Activated CD4-positive, alpha-beta T cell treated with anti-CD3 and anti-CD28 coated beads for 36 hours (primary cell): ENCODE measurements around the gene FAM20A. TPM values are rescaled to one million over a fixed set of nuclear protein-coding genes. Genes with fewer than 3 reads are reported as not detected.
"Not testable (repeated sequence)": the region's sequence is repeated elsewhere in the genome, so short reads cannot be mapped to it uniquely, and the experiment has no call there.

Experiments used
- ATAC-seq: fragments of 200-7000 bp; cut with Tn5 transposase; one replicate; pipeline ENCODE4 v1.10.0; 2021; ENCODE audit warnings: mild to moderate bottlenecking, moderate library complexity
- CTCF ChIA-PET: fragments of 350-600 bp; sonication (Branson Sonifier 250); formaldehyde crosslinking; loops from one replicate; lab custom pipeline; 2021; ENCODE audit warnings: antibody characterized with exemption; lab: Charles Lee
- POLR2A ChIA-PET: fragments of 350-600 bp; sonication (Branson Sonifier 250); formaldehyde crosslinking; loops from one replicate; lab custom pipeline; 2021; ENCODE audit warnings: antibody characterized with exemption, inconsistent platforms; lab: Charles Lee
- DNase-seq: peaks from one replicate; pipeline ENCODE4 v3.0.0-alpha.2; 2020
- H3K27ac Mint-ChIP-seq: one replicate; pipeline ENCODE4 v1.8.0; 2021; ENCODE audit warnings: mixed read lengths
- H3K27me3 Mint-ChIP-seq: one replicate; pipeline ENCODE4 v1.8.0; 2021; ENCODE audit warnings: mixed read lengths
- H3K36me3 Mint-ChIP-seq: one replicate; pipeline ENCODE4 v1.8.0; 2021; ENCODE audit warnings: low read depth, mixed read lengths
- H3K4me1 Mint-ChIP-seq: one replicate; pipeline ENCODE4 v1.8.0; 2021; ENCODE audit warnings: mixed read lengths
- H3K4me3 Mint-ChIP-seq: one replicate; pipeline ENCODE4 v1.8.0; 2021; ENCODE audit warnings: mild to moderate bottlenecking, moderate library complexity, mixed read lengths
- H3K9me3 Mint-ChIP-seq: one replicate; pipeline ENCODE4 v1.8.0; 2021; ENCODE audit warnings: low read depth, mixed read lengths
- intact Hi-C, 2 experiments: fragments of 100-400 bp; cut with DNase I in 1 of 2; cut with micrococcal nuclease in 1 of 2; formaldehyde crosslinking; loops; one replicate each; pipeline versions ENCODE4 v1.14.2 to v1.15.1; 2022 to 2024; cut with DNase I, micrococcal nuclease
- total RNA-seq, 2 experiments: library from RNA; stranded (reverse); gene quantifications; one replicate each; pipeline ENCODE4 v1.2.3, GENCODE V29; 2021

The FAM20A gene
- total RNA-seq, 2 experiments from 2014 or later: not detected

DNA sequence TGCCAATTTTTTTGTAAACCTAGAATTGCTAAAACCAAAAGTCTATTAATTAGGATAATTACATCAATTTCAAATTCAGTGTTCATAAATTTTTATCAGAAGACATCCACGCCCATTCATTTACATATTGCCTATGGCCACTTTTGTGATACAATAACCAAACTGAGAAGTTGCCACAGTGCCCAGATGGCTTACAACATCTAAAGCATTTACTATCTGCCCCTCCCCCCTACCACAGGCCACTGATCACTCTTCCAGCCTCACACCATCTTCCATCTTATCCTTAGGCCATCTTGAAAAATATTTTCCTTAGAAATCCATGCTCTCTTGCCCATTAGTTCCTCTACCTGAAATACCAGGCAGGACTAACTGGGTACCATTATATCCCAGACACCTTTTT, 95.2 kb downstream of the FAM20A start:
- Mint-ChIP-seq H3K27me3 (no peaks in the 10 kb centered on the region), H3K36me3 (no peaks in the 10 kb centered on the region), H3K27ac (no peak overlapping the region), H3K4me3 (no peak overlapping the region), H3K9me3 (no peaks in the 10 kb centered on the region), H3K4me1 (peaks cover 13% of the 10 kb centered on the region)
- DNase-seq: no peak
- ChIA-PET POLR2A (no interaction called here), CTCF (no interaction called here)
- ATAC-seq: no peak
- intact Hi-C loops: no loop called here

DNA sequence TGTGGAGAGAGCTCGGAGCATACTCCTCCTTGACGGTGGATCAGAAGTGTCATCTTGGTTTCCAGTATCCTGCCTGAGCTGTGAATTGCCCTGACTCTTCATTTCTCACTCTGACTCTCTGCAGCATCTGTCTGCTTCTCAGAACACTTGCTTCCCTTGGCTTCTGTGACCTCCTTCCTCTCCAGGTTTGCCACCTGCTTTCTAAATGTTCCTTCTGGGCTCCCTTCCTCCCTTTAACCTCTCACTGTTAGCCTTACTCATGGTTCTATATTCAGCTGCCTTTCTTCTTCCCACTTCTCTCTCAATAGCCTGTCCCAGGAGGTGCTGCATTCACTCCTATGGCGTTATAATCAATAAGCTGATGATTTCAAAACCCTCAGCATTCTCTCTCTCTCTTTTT, 100.1 kb downstream of the FAM20A start:
- Mint-ChIP-seq H3K4me1 (peaks cover 19% of the 10 kb centered on the region), H3K27me3 (peaks cover 2% of the 10 kb centered on the region), H3K4me3 (no peak overlapping the region), H3K9me3 (peaks cover 7% of the 10 kb centered on the region), H3K27ac (no peak overlapping the region), H3K36me3 (peaks cover 2% of the 10 kb centered on the region)
- intact Hi-C loops: no loop called here
- DNase-seq: no peak
- ATAC-seq: no peak
- ChIA-PET POLR2A (no interaction called here), CTCF (interaction anchor here (1.0 kb wide), 1 partner anchor 28 kb away, joined by 3 read pairs; no protein-coding TSS in a partner anchor)

DNA sequence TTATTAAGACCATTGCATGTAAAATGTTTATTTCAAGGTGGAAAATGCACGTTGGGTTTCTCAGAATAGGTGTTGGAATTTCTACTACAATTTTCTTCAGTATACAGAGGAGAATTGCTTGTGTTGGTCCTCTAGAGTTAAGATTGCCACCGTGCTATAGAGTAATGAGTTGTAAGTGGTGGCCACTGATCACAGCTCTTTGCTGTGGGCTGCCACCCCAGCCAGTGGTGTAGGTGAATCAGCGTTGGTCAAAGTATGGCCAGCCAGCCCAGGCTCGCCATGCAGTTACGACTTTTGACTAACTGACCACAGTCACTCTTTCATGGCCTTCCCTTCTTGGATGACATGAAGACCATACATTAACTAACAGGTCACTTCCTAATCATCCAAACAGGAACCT, 101.6 kb downstream of the FAM20A start:
- Mint-ChIP-seq H3K4me3 (no peak overlapping the region), H3K4me1 (peaks cover 21% of the 10 kb centered on the region), H3K9me3 (peaks cover 10% of the 10 kb centered on the region), H3K27ac (no peak overlapping the region), H3K36me3 (peaks cover 2% of the 10 kb centered on the region), H3K27me3 (peaks cover 2% of the 10 kb centered on the region)
- ChIA-PET CTCF (interaction anchor here (0.6 to 1.2 kb wide), 2 partner anchors 12 to 83 kb away, joined by 4 to 5 read pairs; partner anchors contain the start of gene PRKAR1A), POLR2A (no interaction called here)
- no peak for DNase-seq
- no peak for ATAC-seq
- intact Hi-C loops: no loop called here

DNA sequence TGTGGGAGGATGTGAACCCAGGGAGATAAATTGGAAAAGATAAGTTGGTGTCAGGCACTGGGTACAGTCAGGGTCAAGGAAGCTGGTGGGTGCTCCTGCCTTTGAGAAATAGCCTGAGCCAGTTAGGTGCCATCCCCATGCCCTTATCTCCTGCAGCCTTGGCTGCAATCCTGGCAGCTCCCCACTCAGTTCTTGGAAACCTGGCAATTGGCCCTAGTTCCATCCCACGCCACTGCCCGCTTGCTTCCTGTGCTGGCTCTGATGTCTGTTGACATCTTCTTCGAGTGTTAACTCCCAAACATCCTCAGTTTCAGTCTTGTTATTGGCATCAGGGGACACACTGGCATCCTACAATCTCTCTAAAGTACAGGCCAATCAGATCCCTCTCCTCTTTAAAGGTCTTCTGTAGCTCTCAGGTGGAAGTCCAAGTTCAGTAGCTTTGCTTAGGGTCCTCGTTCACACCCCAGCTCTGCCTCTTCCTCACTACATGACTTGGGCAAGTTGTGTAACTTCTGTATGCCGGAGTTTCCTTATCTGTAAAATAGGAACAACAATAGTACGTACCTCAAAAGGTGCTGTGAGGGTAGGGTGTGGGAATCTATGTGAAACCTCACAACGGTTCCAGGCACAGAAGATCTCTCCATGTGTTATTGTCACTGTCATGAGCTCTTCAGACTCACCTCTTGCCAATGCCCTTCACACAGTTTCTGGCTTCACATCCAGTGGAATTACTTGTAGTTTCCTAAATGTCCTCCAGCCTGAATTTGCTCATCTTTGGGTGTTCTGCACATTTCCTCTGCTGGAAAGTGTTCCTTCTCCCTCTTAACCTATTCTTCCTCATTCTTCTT, 102.5 kb downstream of the FAM20A start:
- Mint-ChIP-seq H3K9me3 (peaks cover 10% of the 10 kb centered on the region), H3K4me1 (peaks cover 21% of the 10 kb centered on the region), H3K27me3 (peaks cover 2% of the 10 kb centered on the region), H3K27ac (peak overlapping the region; percentile 73), H3K4me3 (no peak overlapping the region), H3K36me3 (peaks cover 2% of the 10 kb centered on the region)
- intact Hi-C loops: loop anchor here in 1 of 2 experiments (1.0 kb wide), 1 partner anchor 13 kb away; no protein-coding TSS in a partner anchor
- ChIA-PET POLR2A (interaction anchor here (0.9 kb wide), 1 partner anchor 14 kb away, joined by 4 read pairs; the partner anchor contains the start of gene PRKAR1A), CTCF (interaction anchor here (0.9 to 2.0 kb wide), 5 partner anchors 11 to 115 kb away, joined by 3 to 6 read pairs (median 4); partner anchors contain the start of gene PRKAR1A)
- peak; percentile 16 for ATAC-seq
- DNase-seq: peak; percentile 21

DNA sequence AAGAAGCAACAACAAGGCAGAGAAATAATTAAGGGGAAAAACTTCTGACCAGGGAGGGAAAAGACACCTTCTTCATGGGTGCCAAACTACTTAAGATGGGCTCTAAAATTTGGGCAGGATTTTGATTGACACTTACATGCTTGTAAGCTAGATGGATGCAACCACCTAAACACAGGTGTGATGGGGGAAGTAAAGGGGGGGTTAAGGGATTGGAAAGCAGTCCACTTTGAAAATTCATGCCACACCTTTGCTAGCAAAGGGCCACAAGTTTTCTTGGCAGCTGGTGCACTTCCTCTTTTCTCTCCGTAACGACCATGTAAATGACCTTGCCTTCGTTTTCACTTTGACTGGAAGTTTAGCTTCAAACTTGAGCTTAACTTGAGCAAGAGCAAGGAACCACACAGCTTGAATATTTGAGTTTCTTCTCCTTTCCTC, 103.3 kb downstream of the FAM20A start:
- Mint-ChIP-seq H3K4me3 (no peak overlapping the region), H3K4me1 (peaks cover 21% of the 10 kb centered on the region), H3K27ac (peak overlapping the region; percentile 73), H3K9me3 (peaks cover 10% of the 10 kb centered on the region), H3K36me3 (peaks cover 2% of the 10 kb centered on the region), H3K27me3 (peaks cover 2% of the 10 kb centered on the region)
- no peak for DNase-seq
- peak; percentile 71 for ATAC-seq
- ChIA-PET CTCF (interaction anchor here (0.9 to 2.0 kb wide), 5 partner anchors 10 to 325 kb away, joined by 3 to 7 read pairs (median 5); no protein-coding TSS in a partner anchor), POLR2A (interaction anchor here (0.9 kb wide), 1 partner anchor 14 kb away, joined by 4 read pairs; the partner anchor contains the start of gene PRKAR1A)
- intact Hi-C loops: loop anchor here in 1 of 2 experiments (1.0 kb wide), 1 partner anchor 13 kb away; no protein-coding TSS in a partner anchor

DNA sequence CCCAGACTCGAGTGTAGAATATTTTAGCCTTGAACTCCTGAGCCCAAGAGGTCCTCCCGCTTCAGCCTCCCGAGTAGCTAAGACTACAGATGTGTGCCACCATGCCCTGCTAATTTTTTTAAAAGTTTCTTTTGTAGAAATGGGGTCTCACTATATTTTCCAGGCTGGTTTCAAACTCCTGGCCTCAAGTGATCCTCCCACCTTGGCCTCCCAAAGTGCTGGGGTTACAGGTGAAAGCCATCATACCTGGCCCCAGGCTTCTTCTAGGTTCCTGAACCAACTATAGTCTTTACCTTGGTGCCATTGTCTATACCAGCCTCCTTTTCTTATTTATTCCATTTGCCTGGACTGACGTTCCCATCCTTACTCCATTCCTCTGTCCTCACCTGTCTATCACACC, 106.1 kb downstream of the FAM20A start:
- H3K4me1 Mint-ChIP-seq: peaks cover 21% of the 10 kb centered on the region
- intact Hi-C loops: no loop called here
- ChIA-PET POLR2A (no interaction called here), CTCF (interaction anchor here (0.6 kb wide), 1 partner anchor 221 kb away, joined by 3 read pairs; no protein-coding TSS in a partner anchor)
- H3K27ac Mint-ChIP-seq: no peak overlapping the region
- H3K27me3 Mint-ChIP-seq: peaks cover 2% of the 10 kb centered on the region
- H3K4me3 Mint-ChIP-seq: no peak overlapping the region
- no peak for DNase-seq
- no peak for ATAC-seq
- H3K36me3 Mint-ChIP-seq: peaks cover 2% of the 10 kb centered on the region
- peaks cover 7% of the 10 kb centered on the region for H3K9me3 Mint-ChIP-seq

DNA sequence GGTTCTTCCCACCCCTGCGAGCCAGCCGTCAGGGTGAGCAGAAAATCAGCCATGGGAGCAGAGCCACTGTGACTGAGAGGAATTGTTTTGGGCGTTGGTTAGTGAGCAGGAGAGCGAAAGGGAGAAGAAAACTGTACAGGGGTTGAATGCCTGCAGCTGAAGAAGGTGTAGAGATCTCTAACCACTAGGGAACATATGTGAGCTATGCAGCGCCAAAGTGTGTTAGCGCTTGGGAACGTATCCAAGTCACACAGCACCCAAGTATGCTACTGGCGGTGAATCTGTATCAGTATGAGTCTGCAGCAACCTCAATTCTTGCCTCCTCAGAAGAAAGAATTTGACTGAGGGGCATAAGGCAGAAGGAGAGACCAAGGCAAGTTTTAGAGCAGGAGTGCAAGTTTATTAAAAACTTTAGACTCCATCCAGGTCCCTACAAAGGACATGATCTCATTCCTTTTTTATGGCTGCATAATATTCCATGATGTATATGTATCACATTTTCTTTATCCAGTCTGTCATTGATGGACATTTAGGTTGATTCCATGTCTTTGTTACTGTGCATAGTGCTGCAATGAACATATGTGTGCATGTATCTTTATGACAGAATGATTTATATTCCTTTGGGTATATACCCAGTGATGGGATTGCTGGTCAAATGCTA, 108.6 kb downstream of the FAM20A start:
- H3K9me3 Mint-ChIP-seq, H3K27me3 Mint-ChIP-seq, intact Hi-C loops, H3K27ac Mint-ChIP-seq, ATAC-seq, H3K4me3 Mint-ChIP-seq, DNase-seq, H3K36me3 Mint-ChIP-seq: not testable (repeated sequence)
- H3K4me1 Mint-ChIP-seq: peaks cover 16% of the 10 kb centered on the region
- CTCF ChIA-PET: interaction anchor here (0.6 to 1.2 kb wide), 2 partner anchors 12 to 23 kb away, joined by 3 read pairs; no protein-coding TSS in a partner anchor
- POLR2A ChIA-PET: interaction anchor here (0.6 kb wide), 1 partner anchor 122 kb away, joined by 3 read pairs; no protein-coding TSS in a partner anchor

DNA sequence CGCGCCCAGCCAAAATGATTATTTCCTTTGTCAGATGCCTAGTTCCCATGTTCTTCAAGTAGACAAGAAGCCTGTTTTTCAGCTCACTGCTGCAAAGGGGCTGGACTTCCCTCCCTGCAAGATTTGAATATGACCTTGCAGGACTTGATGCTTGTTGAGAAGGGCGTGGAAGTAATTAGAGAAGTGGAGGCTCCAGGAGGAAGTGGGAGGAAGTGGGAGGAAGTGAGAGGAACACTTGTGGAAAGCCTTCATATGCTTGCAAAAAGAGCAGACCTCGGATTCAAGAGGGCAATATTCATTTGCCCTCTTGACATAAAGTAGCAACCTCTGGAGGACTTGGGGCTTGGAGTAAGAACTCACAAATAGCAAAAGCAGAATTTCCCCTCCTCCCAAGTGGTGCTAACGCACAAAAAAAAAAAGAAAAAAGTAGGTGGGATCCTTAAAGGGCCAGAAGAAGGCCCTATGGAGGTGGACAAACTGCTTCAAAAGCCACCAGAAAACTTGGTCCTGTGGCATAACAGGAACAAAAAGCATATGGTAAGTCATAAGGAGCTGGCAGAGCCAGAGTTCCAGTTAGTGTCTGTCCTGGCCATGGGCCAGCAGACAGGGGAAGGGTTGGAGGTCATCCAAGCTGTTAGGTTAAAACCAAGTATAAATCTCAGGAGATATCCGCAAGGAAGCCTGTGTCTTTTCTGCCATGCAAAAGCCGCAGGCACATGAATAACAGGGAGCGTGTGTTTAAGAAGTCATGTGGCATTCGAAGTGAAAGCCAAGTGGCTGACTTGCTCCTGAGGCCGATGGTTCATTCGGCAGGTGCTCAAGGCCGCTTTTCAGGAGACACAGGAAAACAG, 109.6 kb downstream of the FAM20A start:
- Mint-ChIP-seq H3K4me3 (no peak overlapping the region), H3K9me3 (peaks cover 7% of the 10 kb centered on the region), H3K36me3 (peaks cover 2% of the 10 kb centered on the region), H3K4me1 (peaks cover 18% of the 10 kb centered on the region), H3K27me3 (peaks cover under 1% of the 10 kb centered on the region), H3K27ac (no peak overlapping the region)
- ATAC-seq: no peak
- ChIA-PET POLR2A (no interaction called here), CTCF (interaction anchor here (0.5 to 1.2 kb wide), 5 partner anchors 11 to 479 kb away, joined by 3 read pairs; no protein-coding TSS in a partner anchor)
- intact Hi-C loops: no loop called here
- no peak for DNase-seq

DNA sequence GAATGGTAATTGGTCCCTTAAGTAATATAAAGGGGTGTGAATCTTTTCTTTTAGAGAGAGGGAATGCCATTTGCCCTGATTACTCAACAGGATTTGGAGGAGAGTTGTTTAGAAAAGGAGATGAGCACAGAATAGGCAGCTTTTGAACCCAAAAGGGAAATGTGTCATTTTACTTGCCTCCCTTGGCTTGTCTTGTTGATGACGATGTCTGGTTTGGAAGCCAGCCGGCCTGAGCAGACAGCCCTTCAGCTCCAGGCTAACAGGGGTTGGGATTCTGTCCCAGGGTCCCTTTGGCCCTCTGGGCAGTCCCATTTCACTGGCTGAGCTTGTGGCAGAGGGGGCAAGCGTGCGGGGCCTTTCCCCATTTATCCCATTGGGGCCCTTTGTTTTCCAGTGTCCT, 111.2 kb downstream of the FAM20A start:
- POLR2A ChIA-PET: no interaction called here
- no peak for ATAC-seq
- no peaks in the 10 kb centered on the region for H3K36me3 Mint-ChIP-seq
- CTCF ChIA-PET: no interaction called here
- H3K9me3 Mint-ChIP-seq: no peaks in the 10 kb centered on the region
- H3K4me1 Mint-ChIP-seq: peaks cover 17% of the 10 kb centered on the region
- H3K27me3 Mint-ChIP-seq: peaks cover 5% of the 10 kb centered on the region
- no peak for DNase-seq
- no peak overlapping the region for H3K27ac Mint-ChIP-seq
- no peak overlapping the region for H3K4me3 Mint-ChIP-seq
- intact Hi-C loops: no loop called here
